ENCODE results near the gene MRPL24.
A peak's percentile ranks its signal among the peaks of the same experiment; 100 is the strongest.

Gene MRPL24

GRCh38 chr1:156742801-156743200 lies 1.9 kb upstream of the MRPL24 start:
- DNase-seq = no peak

- no peak for DNase-seq
Measured at GRCh38 chr1:156742017-156742416, 1.1 kb upstream of the MRPL24 start.

- DNase-seq = no peak
Measured at GRCh38 chr1:156741481-156741983, 644 bp upstream of the MRPL24 start.

GRCh38 chr1:156740237-156740740 lies 599 bp downstream of the MRPL24 start:
- DNase-seq = no peak

GRCh38 chr1:156738916-156739315 lies 2.0 kb downstream of the MRPL24 start:
- DNase-seq = no peak

GRCh38 chr1:156738407-156738806 lies 2.5 kb downstream of the MRPL24 start:
- no peak for DNase-seq

GRCh38 chr1:156733989-156734584 lies 6.8 kb downstream of the MRPL24 start:
- DNase-seq = no peak

GRCh38 chr1:156728599-156729462 lies 12.1 kb downstream of the MRPL24 start, which contains the start of gene ISG20L2:
Gene ISG20L2 (minus strand): TSS chr1:156728766. CDS start chr1:156727652, 1,114 bp downstream.
- peak; percentile 97 for DNase-seq

GRCh38 chr1:156727926-156728598 lies 12.8 kb downstream of the MRPL24 start, which contains the start of gene METTL25B:
Gene METTL25B (plus strand): TSS chr1:156728469. CDS start chr1:156729105, 636 bp downstream.
- no peak for DNase-seq

- no peak for DNase-seq
Measured at GRCh38 chr1:156727492-156727891, 13.4 kb downstream of the MRPL24 start.

- peak; percentile 37 for DNase-seq
Measured at GRCh38 chr1:156726549-156727226, 14.2 kb downstream of the MRPL24 start.

GRCh38 chr1:156725683-156726280 lies 15.1 kb downstream of the MRPL24 start:
- peak; percentile 79 for DNase-seq

- no peak for DNase-seq
Measured at GRCh38 chr1:156721535-156721934, 19.4 kb downstream of the MRPL24 start.

- DNase-seq = no peak
Measured at GRCh38 chr1:156721131-156721530, 19.8 kb downstream of the MRPL24 start.

- DNase-seq = no peak
Measured at GRCh38 chr1:156717351-156717750, 23.5 kb downstream of the MRPL24 start.

- DNase-seq = no peak
Measured at GRCh38 chr1:156714830-156715229, 26.1 kb downstream of the MRPL24 start.

- no peak for DNase-seq
Measured at GRCh38 chr1:156712626-156713025, 28.3 kb downstream of the MRPL24 start.

GRCh38 chr1:156711011-156711817 lies 29.7 kb downstream of the MRPL24 start:
- DNase-seq = no peak

GRCh38 chr1:156709757-156710489 lies 31.0 kb downstream of the MRPL24 start:
- DNase-seq = no peak

- no peak for DNase-seq
Measured at GRCh38 chr1:156709031-156709430, 31.9 kb downstream of the MRPL24 start.
